ENCODE results near the gene BEAN1. TPM values are rescaled to one million over a fixed set of nuclear protein-coding genes. Genes with fewer than 3 reads are reported as not detected.

Gene BEAN1
- total and polyA plus RNA-seq, 9 of the 15 experiments (the other 6 are each of a cell fraction or from before 2014, with no cell fraction given): not detected

GRCh38 chr16:66391726-66392670, 35.1 kb upstream of the BEAN1 start:
- in situ Hi-C loops (cut with MboI) (no loop called here), intact Hi-C loops (cut with micrococcal nuclease) (no loop called here)
- H3K9me3 ChIP-seq (replicated peaks; ENCODE audit: control insufficient read depth, insufficient read depth, low read depth, low read length): no peaks in the 10 kb centered on the region
- H3K4me3 ChIP-seq: no peak overlapping the region
- CTCF ChIA-PET (ENCODE audit: low intra/inter-chr PET ratio): no interaction called here
- no peaks in the 10 kb centered on the region for H3K36me3 ChIP-seq (ENCODE audit: control insufficient read depth, insufficient read depth, low read length)
- no peaks in the 10 kb centered on the region for H4K20me1 ChIP-seq (replicated peaks; ENCODE audit: control insufficient read depth, insufficient read depth, low read length)
- no peak overlapping the region for H3K27ac ChIP-seq (ENCODE audit: extremely low read depth, low read depth, low read length)
- H3K9ac ChIP-seq (ENCODE audit: insufficient read depth in 1 of 2, low read depth in 2 of 2, low read length in 2 of 2): no peak overlapping the region
- H3K79me2 ChIP-seq (ENCODE audit: control insufficient read depth, insufficient read depth, low read length): no peaks in the 10 kb centered on the region
- POLR2A ChIA-PET: interaction anchor here (0.7 kb wide), 1 partner anchor 55 kb away, joined by 4 read pairs; no protein-coding TSS in a partner anchor
- no peak overlapping the region for H3K4me2 ChIP-seq (ENCODE audit: insufficient read depth, low read length)
- FAIRE-seq (no peak), ATAC-seq (no peak), DNase-seq (ENCODE audit: extremely low read depth in 1 of 4, low spot score in 3 of 4) (no peak)
- H3K4me1 ChIP-seq (replicated peaks in 1 of 2; ENCODE audit: control insufficient read depth in 2 of 2, insufficient read depth in 2 of 2, low read length in 2 of 2): no peaks in the 10 kb centered on the region
- H3K27me3 ChIP-seq (ENCODE audit: control insufficient read depth in 2 of 2, insufficient read depth in 2 of 2, low read length in 2 of 2): peaks cover 3 to 38% of the 10 kb centered on the region in 2 experiments; a peak in 4 of 5 replicates
- WGBS (ENCODE audit: insufficient coverage, low coverage, missing lambda C conversion rate): under 1% methylated on average over 18 of the region's 18 CpGs
- BruUV-seq (replicated peaks): no TSS peak
- H3K9me1 ChIP-seq (ENCODE audit: control insufficient read depth, insufficient read depth, low read length): no peaks in the 10 kb centered on the region
- no peak overlapping the region for H2AFZ ChIP-seq (ENCODE audit: low read depth, low read length)
- no peak for TF ChIP-seq SRSF1 (IDR thresholded peaks at IDR 0.05; ENCODE audit: low read depth, low read length)
- TF ChIP-seq HOXB6 (CRISPR knock-in tag; IDR thresholded peaks at IDR 0.05; ENCODE audit: borderline replicate concordance): no peak
- no peak for TF ChIP-seq TAF1 (IDR thresholded peaks at IDR 0.05; ENCODE audit: control insufficient read depth, extremely low read depth, insufficient read depth, low read length, severe bottlenecking)
- TF ChIP-seq MCM3 (IDR thresholded peaks at IDR 0.05): no peak
- no peak for TF ChIP-seq ZNF592 (IDR thresholded peaks at IDR 0.05)
- TF ChIP-seq RNF219 (CRISPR knock-in tag; IDR thresholded peaks at IDR 0.05): no peak
- no peak for TF ChIP-seq TCF3 (CRISPR knock-in tag; IDR thresholded peaks at IDR 0.05)
- no peak for TF ChIP-seq FOS (IDR thresholded peaks at IDR 0.05; ENCODE audit: extremely low read depth, insufficient read length)
- TF ChIP-seq ZNF609 (CRISPR knock-in tag; IDR thresholded peaks at IDR 0.05; ENCODE audit: borderline replicate concordance): no peak
- TF ChIP-seq ZBED1 (IDR thresholded peaks at IDR 0.05): no peak

Data from K562 (cell line).